ENCODE data around the gene RNGTT.

GRCh38 chr6:88972504-88973423 lies 9.3 kb upstream of the RNGTT start:
- no peak for TF ChIP-seq CTCF (optimal IDR thresholded peaks at IDR 0.05 in 1 of 3, IDR thresholded peaks at IDR 0.05 in 1 of 3, conservative IDR thresholded peaks at IDR 0.05 in 1 of 3; ENCODE audit: extremely low read depth in 1 of 3, insufficient read depth in 2 of 3, low read length in 3 of 3)
- TF ChIP-seq EZH2 (IDR thresholded peaks at IDR 0.05; ENCODE audit: low read length) = no peak
